Endothelial cell of umbilical vein (primary cell): ENCODE measurements around the gene DVL1. TPM values are rescaled to one million over a fixed set of nuclear protein-coding genes. Genes with fewer than 3 reads are reported as not detected.

Source experiments
- BruUV-seq: library from RNA; stranded (reverse); fragments of 400-500 nt; replicated peaks from 2 replicates; lab custom pipeline; 2021; lab: Mats Ljungman, UMichigan
- CTCF ChIA-PET: fragments of 300-600, 350-600 bp; sonication (Branson Sonifier 250); formaldehyde crosslinking; loops from one replicate; lab custom pipeline; 2021; ENCODE audit warnings: antibody characterized with exemption, inconsistent platforms; lab: Charles Lee
- POLR2A ChIA-PET: fragments of 300-600, 350-600 bp; sonication (Branson Sonifier 250); formaldehyde crosslinking; loops from one replicate; lab custom pipeline; 2021; ENCODE audit warnings: antibody characterized with exemption, inconsistent platforms; lab: Charles Lee
- DNase-seq: peaks from one replicate; pipeline ENCODE4 v3.0.0-alpha.2; 2011; ENCODE audit warnings: low read depth, low spot score
- FAIRE-seq: peaks from 2 replicates; lab custom pipeline; 2011; peaks lifted over from hg19 to GRCh38; lab: Jason Lieb, UNC
- H2AFZ ChIP-seq: 2 replicates; pipeline ENCODE4 v1.6.0; 2012; ENCODE audit warnings: low read depth, low read length, control low read depth, inconsistent platforms
- H3K27ac ChIP-seq: 2 replicates; pipeline ENCODE4 v1.5.1; 2011; ENCODE audit warnings: low read depth, mild to moderate bottlenecking, control low read depth, low read length, moderate library complexity; ENCODE audit not compliant: insufficient read depth
- H3K27me3 ChIP-seq, 2 experiments: 2 replicates each; pipeline versions ENCODE4 v1.6.0 to v1.6.1; 2011; ENCODE audit warnings: low read length in 2 of 2, mixed read lengths in 1 of 2; ENCODE audit not compliant: control insufficient read depth in 2 of 2, insufficient read depth in 2 of 2
- H3K36me3 ChIP-seq, 2 experiments: 2 replicates in 1 of 2; 3 replicates in 1 of 2; pipeline ENCODE4 v1.5.1; 2011; ENCODE audit warnings: low read length in 2 of 2, mild to moderate bottlenecking in 1 of 2, moderate library complexity in 1 of 2; ENCODE audit not compliant: control insufficient read depth in 2 of 2, insufficient read depth in 2 of 2; ENCODE audit errors: extremely low read depth in 1 of 2
- H3K4me1 ChIP-seq: 3 replicates; pipeline ENCODE4 v1.5.1; 2011; ENCODE audit warnings: mild to moderate bottlenecking, low read length; ENCODE audit not compliant: control insufficient read depth, insufficient read depth; ENCODE audit errors: extremely low read depth
- H3K4me2 ChIP-seq: 2 replicates; pipeline ENCODE4 v1.6.1; 2011; ENCODE audit warnings: low read length, control low read depth, mixed read lengths; ENCODE audit not compliant: insufficient read depth
- H3K4me3 ChIP-seq, 3 experiments: fragments of 200-600 bp in 1 of 3; sonication (generic), shearing (Covaris generic) in 1 of 3; replicated peaks in 1 of 3; 2 replicates each; pipeline ENCODE4 v1.5.1; 2011 to 2016; ENCODE audit warnings: control low read depth in 3 of 3, low read length in 3 of 3, mild to moderate bottlenecking in 2 of 3, inconsistent platforms in 1 of 3, low read depth in 1 of 3, moderate library complexity in 1 of 3; ENCODE audit not compliant: insufficient read depth in 1 of 3
- H3K79me2 ChIP-seq: 2 replicates; pipeline ENCODE4 v1.6.0; 2012; ENCODE audit warnings: low read length, inconsistent platforms; ENCODE audit not compliant: control insufficient read depth, insufficient read depth
- H3K9ac ChIP-seq: replicated peaks from 2 replicates; pipeline ENCODE3; 2011; ENCODE audit warnings: low read length, control low read depth; ENCODE audit not compliant: insufficient read depth; ENCODE audit errors: extremely low read depth
- H3K9me1 ChIP-seq: replicated peaks from 3 replicates; pipeline ENCODE4 v1.6.0; 2011; ENCODE audit warnings: mild to moderate bottlenecking, low read length; ENCODE audit not compliant: control insufficient read depth, insufficient read depth; ENCODE audit errors: extremely low read depth
- H3K9me3 ChIP-seq: replicated peaks from 2 replicates; pipeline ENCODE4 v1.5.1; 2012; ENCODE audit warnings: low read length, inconsistent platforms; ENCODE audit not compliant: control insufficient read depth, insufficient read depth
- H4K20me1 ChIP-seq: replicated peaks from 2 replicates; pipeline ENCODE3; 2011; ENCODE audit warnings: mild to moderate bottlenecking, low read length; ENCODE audit not compliant: control insufficient read depth, insufficient read depth; ENCODE audit errors: extremely low read depth
- FOS ChIP-seq: IDR thresholded peaks from 2 replicates; pipeline ENCODE4 v1.6.1; 2011; ENCODE audit warnings: mild to moderate bottlenecking, low read length, moderate library complexity, borderline replicate concordance; ENCODE audit not compliant: insufficient read depth
- GATA2 ChIP-seq: IDR thresholded peaks from 2 replicates; pipeline ENCODE4 v1.7.0; 2011; ENCODE audit warnings: low read depth, mild to moderate bottlenecking, moderate library complexity, mixed read lengths, low read length; ENCODE audit not compliant: insufficient read length, insufficient read depth
- JUN ChIP-seq: IDR thresholded peaks from 2 replicates; pipeline ENCODE4 v1.6.1; 2011; ENCODE audit warnings: borderline replicate concordance, low read depth; ENCODE audit not compliant: insufficient read length, insufficient read depth
- MYC ChIP-seq: IDR thresholded peaks from one replicate; pipeline ENCODE4 v1.6.1; 2011; ENCODE audit warnings: mild to moderate bottlenecking, low read depth, low read length
- POLR2A ChIP-seq: IDR thresholded peaks from 2 replicates; pipeline ENCODE4 v1.6.1; 2012; ENCODE audit warnings: low read depth, mild to moderate bottlenecking, control low read depth, low read length
- POLR2AphosphoS5 ChIP-seq: IDR thresholded peaks from 2 replicates; pipeline ENCODE4 v1.6.1; 2012; ENCODE audit warnings: low read depth, mild to moderate bottlenecking, control low read depth, low read length, moderate library complexity; ENCODE audit not compliant: insufficient read depth
- dilution Hi-C: fragments of 300-500 bp; cut with MboI; formaldehyde crosslinking; loops from one replicate; pipeline ENCODE4 v1.15.0; 2019; ENCODE audit warnings: low sequenced_read_pairs; ENCODE audit not compliant: extremely low pct_ligation_motif_present
- intact Hi-C: fragments of 100-400 bp; cut with micrococcal nuclease; formaldehyde crosslinking; loops from one replicate; pipeline ENCODE4 v1.10.0; 2022
- polyA plus RNA-seq, 4 experiments: library from polyadenylated mRNA; depleted of rRNA in 3 of 4; stranded (reverse) in 3 of 4; unstranded in 1 of 4; fragments of >200 nt; gene quantifications; 2 replicates each; pipeline versions ENCODE4 v1.2.1 to v1.2.3, GENCODE V29; 2011 to 2012; ENCODE audit warnings: missing spikeins in 1 of 4
- total RNA-seq: library from RNA; stranded (reverse); gene quantifications from 2 replicates; pipeline ENCODE4 v1.2.3, GENCODE V29; 2021
- TF ChIP-seq, protein P1 (sequence below): IDR thresholded peaks from 2 replicates; pipeline ENCODE4 v1.6.1; 2011; ENCODE audit not compliant: insufficient read depth, insufficient read length
- TF ChIP-seq, protein P2 (sequence below), 2 donors: IDR thresholded peaks; 1 replicate in 1 of 2; 2 replicates in 1 of 2; pipeline ENCODE4 v1.5.1; 2011; ENCODE audit warnings: low read length in 2 of 2, mild to moderate bottlenecking in 2 of 2, moderate library complexity in 2 of 2, control low read depth in 1 of 2, inconsistent platforms in 1 of 2, low read depth in 1 of 2; ENCODE audit not compliant: insufficient read depth in 1 of 2; ENCODE audit errors: extremely low read depth in 1 of 2

Gene DVL1
- total and polyA plus RNA-seq, 2 donors (not counting 3 experiments of a cell fraction or from before 2014, with no cell fraction given), result 26.8 to 36.5 TPM

DNA sequence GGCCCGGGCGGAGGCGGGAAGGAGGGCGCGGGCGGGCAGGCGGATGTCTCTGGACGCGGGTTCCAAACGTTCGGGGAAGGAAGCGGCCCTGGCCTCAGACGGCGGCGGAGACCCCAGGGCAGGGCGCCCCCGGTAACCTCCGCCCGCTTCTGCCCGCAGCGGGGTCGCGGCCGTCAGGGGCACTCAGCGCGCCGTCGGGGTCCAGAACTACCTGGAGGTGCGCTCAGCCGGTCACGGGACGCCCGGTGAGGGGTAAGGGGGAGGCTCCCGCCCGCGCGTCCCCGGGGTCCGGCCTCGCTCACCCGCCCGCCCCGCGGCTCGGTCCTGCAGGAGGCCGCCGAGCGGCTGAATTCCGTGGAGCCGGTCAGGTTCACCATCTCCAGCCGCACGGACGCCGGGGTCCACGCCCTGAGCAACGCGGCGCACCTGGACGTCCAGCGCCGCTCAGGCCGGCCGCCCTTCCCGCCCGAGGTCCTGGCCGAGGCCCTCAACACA is 40.4 kb downstream of the DVL1 start:
- TF ChIP-seq GATA2 (no peak), JUN (no peak)
- peaks cover 15% of the 10 kb centered on the region for H3K4me1 ChIP-seq
- FAIRE-seq (peak; percentile 26), DNase-seq (no peak)
- H3K9me1 ChIP-seq, result no peaks in the 10 kb centered on the region
- ChIA-PET CTCF (interaction anchor here (1.5 kb wide), 1 partner anchor 186 kb away, joined by 9 read pairs; no protein-coding TSS in a partner anchor), POLR2A (no interaction called here)
- no peaks in the 10 kb centered on the region for H4K20me1 ChIP-seq
- H3K79me2 ChIP-seq, result no peaks in the 10 kb centered on the region
- peaks cover 0 to 29% of the 10 kb centered on the region in 2 experiments for H3K36me3 ChIP-seq
- H3K9me3 ChIP-seq, result no peaks in the 10 kb centered on the region
- intact Hi-C loops (loop anchor here (1.0 to 5.0 kb wide), 6 partner anchors 16 to 187 kb away; partner anchors contain the start of genes AURKAIP1, CPTP, DVL1 and INTS11), dilution Hi-C loops (no loop called here)
- peak overlapping the region; percentile 73 for H3K9ac ChIP-seq
- TSS peak; percentile 46 for BruUV-seq
- H3K27ac ChIP-seq, result peak overlapping the region; percentile 65
- H3K4me2 ChIP-seq, result peak overlapping the region; percentile 45
- no peaks in the 10 kb centered on the region for H3K27me3 ChIP-seq
- peak overlapping the region; percentile 56 to 94 (median 64) for H3K4me3 ChIP-seq
- H2AFZ ChIP-seq, result peak overlapping the region; percentile 59

DNA sequence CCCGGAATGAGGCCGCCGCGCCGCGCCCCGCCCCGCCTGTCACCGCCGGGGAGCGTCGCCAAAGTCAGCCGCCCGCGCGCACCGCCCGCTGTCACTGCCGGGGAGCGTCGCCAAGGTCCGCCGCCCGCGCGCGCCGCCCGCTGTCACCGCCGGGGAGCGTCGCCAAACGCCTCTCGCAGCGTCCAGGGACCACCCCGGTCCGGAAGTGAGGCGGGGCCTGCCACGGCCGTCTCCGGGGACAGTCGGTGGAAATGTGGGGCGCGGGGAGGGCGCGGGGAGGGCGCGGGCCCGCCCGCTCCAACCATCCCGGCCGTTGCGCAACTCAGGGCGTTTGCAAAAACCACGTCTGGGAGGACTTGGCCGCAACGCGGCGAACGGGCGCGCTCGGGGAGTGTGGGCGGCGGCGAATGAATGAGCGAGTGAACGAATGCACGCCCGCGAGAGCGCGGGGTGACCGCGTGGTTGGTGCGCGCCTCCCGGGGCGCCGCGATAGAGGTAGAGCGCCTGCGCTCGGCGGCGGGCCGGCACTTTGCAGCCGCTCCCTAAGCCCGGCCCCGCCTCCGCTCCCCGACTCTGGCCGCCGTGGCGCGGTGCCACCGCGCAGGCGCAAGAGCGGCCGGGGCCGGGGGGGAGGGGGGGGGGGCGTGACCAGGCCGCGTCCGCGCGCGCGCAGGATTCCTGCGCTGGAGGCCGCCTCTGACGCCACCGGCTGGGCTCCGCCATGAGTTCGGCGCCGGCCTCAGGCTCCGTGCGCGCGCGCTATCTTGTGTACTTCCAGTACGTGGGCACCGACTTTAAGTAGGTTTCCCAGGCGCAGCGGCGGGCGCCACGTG is 41.1 kb downstream of the DVL1 start, which contains the start of the genes ACAP3 and PUSL1:
ACAP3 (minus strand) TSS at position 8 of the 833 bp plus-strand sequence. CDS start 115 bp downstream, outside the sequence.
PUSL1 (plus strand) TSS at position 675 of the 833 bp plus-strand sequence; CDS start at position 722, 47 bp downstream.
- H3K79me2 ChIP-seq, result no peaks in the 10 kb centered on the region
- peaks cover 0 to 22% of the 10 kb centered on the region in 2 experiments for H3K36me3 ChIP-seq
- peak within 1 kb of the TSS; percentile 45 for H3K4me2 ChIP-seq
- H2AFZ ChIP-seq, result peak within 1 kb of the TSS; percentile 68
- no peaks in the 10 kb centered on the region for H3K27me3 ChIP-seq
- H3K9me1 ChIP-seq, result no peaks in the 10 kb centered on the region
- CTCF ChIA-PET, result no interaction called here
- peaks cover 15% of the 10 kb centered on the region for H3K4me1 ChIP-seq
- peak within 1 kb of the TSS; percentile 65 for H3K27ac ChIP-seq
- dilution Hi-C loops, result no loop called here
- peak within 1 kb of the TSS; percentile 56 to 94 (median 66) for H3K4me3 ChIP-seq
- H3K9me3 ChIP-seq, result no peaks in the 10 kb centered on the region
- POLR2A ChIA-PET, result no interaction called here
- DNase-seq (peak; percentile 80), FAIRE-seq (peak; percentile 71)
- intact Hi-C loops, result loop anchor here (1.0 to 5.0 kb wide), 5 partner anchors 17 to 186 kb away; partner anchors contain the start of genes AURKAIP1, CPTP, INTS11 and UBE2J2
- no TSS peak for BruUV-seq
- TF ChIP-seq, protein P1, sequence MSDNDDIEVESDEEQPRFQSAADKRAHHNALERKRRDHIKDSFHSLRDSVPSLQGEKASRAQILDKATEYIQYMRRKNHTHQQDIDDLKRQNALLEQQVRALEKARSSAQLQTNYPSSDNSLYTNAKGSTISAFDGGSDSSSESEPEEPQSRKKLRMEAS, result no peak
- TF ChIP-seq MYC, result no peak
- no peak for TF ChIP-seq JUN
- TF ChIP-seq FOS, result no peak
- TF ChIP-seq POLR2A, result peak; percentile 44
- TF ChIP-seq POLR2AphosphoS5, result peak; percentile 76
- TF ChIP-seq, protein P2, sequence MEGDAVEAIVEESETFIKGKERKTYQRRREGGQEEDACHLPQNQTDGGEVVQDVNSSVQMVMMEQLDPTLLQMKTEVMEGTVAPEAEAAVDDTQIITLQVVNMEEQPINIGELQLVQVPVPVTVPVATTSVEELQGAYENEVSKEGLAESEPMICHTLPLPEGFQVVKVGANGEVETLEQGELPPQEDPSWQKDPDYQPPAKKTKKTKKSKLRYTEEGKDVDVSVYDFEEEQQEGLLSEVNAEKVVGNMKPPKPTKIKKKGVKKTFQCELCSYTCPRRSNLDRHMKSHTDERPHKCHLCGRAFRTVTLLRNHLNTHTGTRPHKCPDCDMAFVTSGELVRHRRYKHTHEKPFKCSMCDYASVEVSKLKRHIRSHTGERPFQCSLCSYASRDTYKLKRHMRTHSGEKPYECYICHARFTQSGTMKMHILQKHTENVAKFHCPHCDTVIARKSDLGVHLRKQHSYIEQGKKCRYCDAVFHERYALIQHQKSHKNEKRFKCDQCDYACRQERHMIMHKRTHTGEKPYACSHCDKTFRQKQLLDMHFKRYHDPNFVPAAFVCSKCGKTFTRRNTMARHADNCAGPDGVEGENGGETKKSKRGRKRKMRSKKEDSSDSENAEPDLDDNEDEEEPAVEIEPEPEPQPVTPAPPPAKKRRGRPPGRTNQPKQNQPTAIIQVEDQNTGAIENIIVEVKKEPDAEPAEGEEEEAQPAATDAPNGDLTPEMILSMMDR (IDR thresholded peaks at IDR 0.05; ENCODE audit: extremely low read depth in 1 of 2, insufficient read depth in 1 of 2, low read depth in 1 of 2, low read length in 2 of 2), result no peak
- no peak for TF ChIP-seq GATA2
- peak within 1 kb of the TSS; percentile 73 for H3K9ac ChIP-seq
- no peaks in the 10 kb centered on the region for H4K20me1 ChIP-seq
